ENCODE results near the gene TNFRSF25. TPM values are rescaled to one million over a fixed set of nuclear protein-coding genes. Genes with fewer than 3 reads are reported as not detected.

TNFRSF25 gene
- total RNA-seq, 2 donors from 2014 or later: 33.1 to 87.1 TPM

DNA sequence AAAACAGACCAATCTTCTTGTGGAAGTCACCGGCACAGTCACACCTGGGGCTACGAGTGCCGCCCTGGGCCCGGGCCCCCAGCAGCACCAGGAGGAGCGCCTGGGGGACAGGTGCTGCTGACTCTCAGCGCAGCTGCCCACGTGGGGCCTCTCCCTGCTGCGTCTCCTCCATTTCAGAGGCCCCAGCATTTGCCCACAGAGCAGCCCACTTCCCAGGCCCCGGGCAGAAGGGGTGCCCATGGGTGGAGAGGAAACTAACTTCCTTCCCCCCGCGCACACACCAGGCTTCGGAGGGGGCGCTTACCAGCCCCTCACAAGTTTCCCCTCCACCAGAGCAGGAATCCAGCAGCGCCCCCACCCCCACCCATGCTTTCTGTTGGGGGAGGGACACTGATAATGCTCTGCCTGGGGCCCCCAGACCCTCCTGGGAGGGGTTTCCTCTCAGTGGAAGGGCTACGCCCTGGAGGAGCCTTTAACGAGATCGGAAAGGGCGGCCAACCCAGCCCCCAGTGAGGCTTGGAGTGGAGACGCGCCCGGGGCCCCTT is 440 bp downstream of the TNFRSF25 start:
- Histone ChIP-seq H3K27me3 (no peaks in the 10 kb centered on the region), H3K4me1 (no peaks in the 10 kb centered on the region), H3K36me3 (no peaks in the 10 kb centered on the region), H3K9me3 (no peaks in the 10 kb centered on the region), H3K9ac (ENCODE audit: low read depth in 2 of 2, low read length in 2 of 2) (peak overlapping the region; percentile 31 to 68), H3K4me3 (peak overlapping the region; percentile 33), H3K27ac (peak overlapping the region; percentile 31)
- TF ChIP-seq, protein P1, sequence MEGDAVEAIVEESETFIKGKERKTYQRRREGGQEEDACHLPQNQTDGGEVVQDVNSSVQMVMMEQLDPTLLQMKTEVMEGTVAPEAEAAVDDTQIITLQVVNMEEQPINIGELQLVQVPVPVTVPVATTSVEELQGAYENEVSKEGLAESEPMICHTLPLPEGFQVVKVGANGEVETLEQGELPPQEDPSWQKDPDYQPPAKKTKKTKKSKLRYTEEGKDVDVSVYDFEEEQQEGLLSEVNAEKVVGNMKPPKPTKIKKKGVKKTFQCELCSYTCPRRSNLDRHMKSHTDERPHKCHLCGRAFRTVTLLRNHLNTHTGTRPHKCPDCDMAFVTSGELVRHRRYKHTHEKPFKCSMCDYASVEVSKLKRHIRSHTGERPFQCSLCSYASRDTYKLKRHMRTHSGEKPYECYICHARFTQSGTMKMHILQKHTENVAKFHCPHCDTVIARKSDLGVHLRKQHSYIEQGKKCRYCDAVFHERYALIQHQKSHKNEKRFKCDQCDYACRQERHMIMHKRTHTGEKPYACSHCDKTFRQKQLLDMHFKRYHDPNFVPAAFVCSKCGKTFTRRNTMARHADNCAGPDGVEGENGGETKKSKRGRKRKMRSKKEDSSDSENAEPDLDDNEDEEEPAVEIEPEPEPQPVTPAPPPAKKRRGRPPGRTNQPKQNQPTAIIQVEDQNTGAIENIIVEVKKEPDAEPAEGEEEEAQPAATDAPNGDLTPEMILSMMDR (IDR thresholded peaks at IDR 0.05): no peak
- no peak for DNase-seq
- intact Hi-C loops (cut with DNase I): no loop called here

DNA sequence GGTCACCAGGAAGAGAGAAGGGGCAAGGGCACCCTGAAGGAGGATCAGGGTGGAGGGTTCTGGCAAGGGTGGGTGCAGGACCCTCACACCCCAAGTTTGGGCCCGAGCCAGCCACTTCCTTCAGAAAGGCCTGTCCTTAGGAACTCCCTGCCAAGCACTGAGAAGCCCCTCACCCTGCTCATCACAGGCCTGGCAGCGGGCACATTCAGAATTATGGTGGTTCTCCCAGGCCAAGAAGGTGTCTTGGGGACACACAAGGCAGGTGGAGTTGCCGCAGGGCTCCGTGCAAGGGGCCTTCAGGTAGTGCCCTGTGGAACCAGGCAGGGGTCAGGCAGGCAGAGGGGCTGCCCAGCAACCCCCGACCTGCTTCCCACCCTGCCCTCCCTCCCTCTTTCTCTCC is 1.1 kb downstream of the TNFRSF25 start:
- H3K4me1 ChIP-seq: no peaks in the 10 kb centered on the region
- intact Hi-C loops (cut with DNase I): no loop called here
- peak overlapping the region; percentile 33 for H3K4me3 ChIP-seq
- no peak for DNase-seq
- TF ChIP-seq, protein P1 (IDR thresholded peaks at IDR 0.05): no peak
- H3K27me3 ChIP-seq: no peaks in the 10 kb centered on the region
- no peaks in the 10 kb centered on the region for H3K9me3 ChIP-seq
- peak overlapping the region; percentile 31 to 66 for H3K9ac ChIP-seq (ENCODE audit: low read depth in 2 of 2, low read length in 2 of 2)
- no peaks in the 10 kb centered on the region for H3K36me3 ChIP-seq
- no peak overlapping the region for H3K27ac ChIP-seq

DNA sequence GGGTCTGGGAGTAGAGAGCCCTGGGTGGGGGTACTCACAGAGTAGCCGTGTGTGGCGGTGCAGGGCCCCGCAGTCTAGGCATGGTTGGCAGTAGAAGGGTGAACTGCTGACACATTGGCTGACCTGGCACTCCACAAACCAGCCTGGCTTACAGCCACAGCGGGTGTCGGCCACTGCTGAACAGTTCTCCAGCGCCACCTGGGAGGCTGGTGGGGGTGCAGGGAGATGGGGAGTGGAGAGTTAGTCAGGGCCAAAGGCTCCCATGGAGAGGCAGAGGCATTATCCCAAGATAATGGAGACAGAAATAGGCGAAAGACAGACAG is 1.5 kb downstream of the TNFRSF25 start:
- peak overlapping the region; percentile 29 to 66 for H3K9ac ChIP-seq (ENCODE audit: low read depth in 2 of 2, low read length in 2 of 2)
- peak; percentile 88 for DNase-seq
- H3K9me3 ChIP-seq: no peaks in the 10 kb centered on the region
- no peaks in the 10 kb centered on the region for H3K36me3 ChIP-seq
- no peaks in the 10 kb centered on the region for H3K27me3 ChIP-seq
- H3K4me3 ChIP-seq: no peak overlapping the region
- intact Hi-C loops (cut with DNase I): no loop called here
- TF ChIP-seq, protein P1 (IDR thresholded peaks at IDR 0.05): no peak
- no peaks in the 10 kb centered on the region for H3K4me1 ChIP-seq
- H3K27ac ChIP-seq: no peak overlapping the region

DNA sequence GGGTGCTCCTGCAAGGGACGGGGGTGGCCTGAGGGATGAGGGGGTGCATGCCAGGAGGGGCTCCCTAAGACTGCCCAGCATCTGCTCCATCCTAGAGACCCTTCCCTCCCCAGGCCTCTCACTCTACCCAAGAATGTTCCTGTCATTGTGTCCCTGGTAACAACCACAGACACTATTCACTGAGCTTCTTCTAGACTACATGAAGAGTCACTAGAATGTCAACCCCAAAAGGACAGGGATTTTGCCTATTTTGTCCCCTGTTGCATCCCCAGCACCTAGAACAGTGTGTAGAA is 2.9 kb downstream of the TNFRSF25 start:
- no peak overlapping the region for H3K27ac ChIP-seq
- H3K9me3 ChIP-seq: no peaks in the 10 kb centered on the region
- H3K4me1 ChIP-seq: no peaks in the 10 kb centered on the region
- intact Hi-C loops (cut with DNase I): no loop called here
- H3K4me3 ChIP-seq: no peak overlapping the region
- TF ChIP-seq, protein P1 (IDR thresholded peaks at IDR 0.05): no peak
- no peaks in the 10 kb centered on the region for H3K27me3 ChIP-seq
- no peaks in the 10 kb centered on the region for H3K36me3 ChIP-seq
- no peak for DNase-seq
- no peak overlapping the region for H3K9ac ChIP-seq (ENCODE audit: low read depth in 2 of 2, low read length in 2 of 2)

DNA sequence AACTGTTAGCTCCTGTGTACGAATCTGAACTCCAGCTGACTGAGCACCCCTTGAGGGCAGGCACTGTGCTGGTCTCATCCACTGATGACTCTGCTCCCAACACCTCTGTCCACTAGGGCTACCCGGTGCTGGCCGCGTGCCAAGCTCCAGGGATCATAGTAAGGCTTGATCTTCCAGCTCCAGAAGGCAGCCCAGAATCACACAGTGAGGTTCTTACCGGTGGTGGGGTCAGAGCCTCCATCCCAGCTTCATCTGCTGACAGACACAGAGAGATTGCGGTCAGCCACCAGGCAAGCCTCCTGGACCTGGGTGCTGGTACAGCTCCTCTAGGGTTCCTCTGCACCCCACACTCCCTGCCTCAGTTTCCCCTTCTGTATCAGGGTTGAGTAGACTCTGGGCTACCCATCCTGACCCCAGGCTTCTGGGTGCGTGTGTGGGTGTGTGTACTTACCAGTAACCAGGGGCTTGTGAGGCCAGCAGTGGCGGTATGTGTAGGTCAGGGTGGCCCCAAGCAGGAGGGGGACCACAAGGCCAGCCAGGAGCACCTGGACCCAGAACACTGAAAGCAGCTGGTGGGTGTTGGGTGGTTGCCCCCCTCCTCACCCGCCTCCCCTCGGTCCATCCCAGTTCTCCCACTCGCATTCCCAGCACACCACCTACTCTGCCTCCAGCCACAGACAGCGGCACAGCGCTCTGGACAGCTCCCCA is 3.4 kb downstream of the TNFRSF25 start:
- H3K4me3 ChIP-seq: no peak overlapping the region
- H3K9ac ChIP-seq (ENCODE audit: low read depth in 2 of 2, low read length in 2 of 2): no peak overlapping the region
- no peaks in the 10 kb centered on the region for H3K9me3 ChIP-seq
- no peaks in the 10 kb centered on the region for H3K27me3 ChIP-seq
- TF ChIP-seq, protein P1 (IDR thresholded peaks at IDR 0.05): no peak
- H3K27ac ChIP-seq: no peak overlapping the region
- H3K36me3 ChIP-seq: no peaks in the 10 kb centered on the region
- H3K4me1 ChIP-seq: no peaks in the 10 kb centered on the region
- peak; percentile 17 for DNase-seq
- intact Hi-C loops (cut with DNase I): no loop called here
